DMS153 treated with DMSO at 0.1 percent for 48 hours (cell line): Measurements from ENCODE around the gene DNAJC4.
A peak's percentile ranks its signal among the peaks of the same experiment; 100 is the strongest.
"Not testable (repeated sequence)": the region's sequence is repeated elsewhere in the genome, so short reads cannot be mapped to it uniquely, and the experiment has no call there.

Experiments used
- DNase-seq: peaks from one replicate; lab custom pipeline; 2025; ENCODE audit not compliant: unreplicated experiment; lab: John Stamatoyannopoulos, UW

DNAJC4 gene

GRCh38 chr11:64244966-64245365 lies 14.6 kb downstream of the DNAJC4 start:
- DNase-seq: no peak

- no peak for DNase-seq
These were observed 15.1 kb downstream of the DNAJC4 start for GRCh38 chr11:64245401-64245796.

- no peak for DNase-seq
These were observed 15.7 kb downstream of the DNAJC4 start for GRCh38 chr11:64245797-64246620.

GRCh38 chr11:64246621-64246870 lies 16.2 kb downstream of the DNAJC4 start:
- not testable (repeated sequence) for DNase-seq

- peak; percentile 72 for DNase-seq
These were observed 16.8 kb downstream of the DNAJC4 start, which contains the start of gene PPP1R14B for GRCh38 chr11:64246871-64247728. TSS of gene PPP1R14B (minus strand) at chr11:64246943. CDS start at chr11:64246673, 270 bp downstream.

GRCh38 chr11:64247729-64248531 lies 17.6 kb downstream of the DNAJC4 start:
- no peak for DNase-seq

- DNase-seq: no peak
These were observed 18.2 kb downstream of the DNAJC4 start for GRCh38 chr11:64248578-64248977.

GRCh38 chr11:64249038-64249437 lies 18.7 kb downstream of the DNAJC4 start:
- no peak for DNase-seq

GRCh38 chr11:64249563-64250414 lies 19.4 kb downstream of the DNAJC4 start:
- no peak for DNase-seq

GRCh38 chr11:64250415-64251015 lies 20.2 kb downstream of the DNAJC4 start:
- DNase-seq: no peak

- DNase-seq: no peak
These were observed 20.8 kb downstream of the DNAJC4 start, which contains the start of gene PLCB3 for GRCh38 chr11:64251016-64251752. TSS of gene PLCB3 (plus strand) at chr11:64251530. CDS start at chr11:64251650, 120 bp downstream.

- DNase-seq: no peak
These were observed 21.3 kb downstream of the DNAJC4 start for GRCh38 chr11:64251753-64252002.

GRCh38 chr11:64252003-64252872 lies 21.9 kb downstream of the DNAJC4 start:
- no peak for DNase-seq

- no peak for DNase-seq
These were observed 22.7 kb downstream of the DNAJC4 start for GRCh38 chr11:64253043-64253442.

- DNase-seq: no peak
These were observed 23.1 kb downstream of the DNAJC4 start for GRCh38 chr11:64253481-64253880.

GRCh38 chr11:64254326-64254725 lies 24.0 kb downstream of the DNAJC4 start:
- no peak for DNase-seq

GRCh38 chr11:64255135-64256128 lies 25.1 kb downstream of the DNAJC4 start:
- no peak for DNase-seq
